Nephron progenitor cell (in vitro differentiated cells): ENCODE results near the gene ANKFY1.

Experiments used
- DNase-seq: peaks from one replicate; pipeline ENCODE4 v3.0.0; 2021
- H3K27ac Mint-ChIP-seq: 2 replicates; pipeline ENCODE4 v1.8.0; 2021; ENCODE audit warnings: mild to moderate bottlenecking, moderate library complexity, mixed read lengths
- H3K27me3 Mint-ChIP-seq: 2 replicates; pipeline ENCODE4 v1.8.0; 2021; ENCODE audit warnings: mild to moderate bottlenecking, low read depth, mixed read lengths; ENCODE audit not compliant: poor library complexity
- H3K36me3 Mint-ChIP-seq: 2 replicates; pipeline ENCODE4 v1.8.0; 2021; ENCODE audit warnings: low read depth, mixed read lengths
- H3K4me1 Mint-ChIP-seq: 2 replicates; pipeline ENCODE4 v1.8.0; 2021; ENCODE audit warnings: mixed read lengths
- H3K4me3 Mint-ChIP-seq: 2 replicates; pipeline ENCODE4 v1.8.0; 2021; ENCODE audit warnings: mild to moderate bottlenecking, moderate library complexity, mixed read lengths
- H3K9me3 Mint-ChIP-seq: 2 replicates; pipeline ENCODE4 v1.8.0; 2021; ENCODE audit warnings: mild to moderate bottlenecking, moderate library complexity, mixed read lengths
- TF ChIP-seq, protein P1 (sequence below): fragments of 200-600 bp; sonication (generic); IDR thresholded peaks from 2 replicates; pipeline ENCODE4 v1.5.0; 2021; ENCODE audit warnings: antibody characterized with exemption

Gene ANKFY1

DNA sequence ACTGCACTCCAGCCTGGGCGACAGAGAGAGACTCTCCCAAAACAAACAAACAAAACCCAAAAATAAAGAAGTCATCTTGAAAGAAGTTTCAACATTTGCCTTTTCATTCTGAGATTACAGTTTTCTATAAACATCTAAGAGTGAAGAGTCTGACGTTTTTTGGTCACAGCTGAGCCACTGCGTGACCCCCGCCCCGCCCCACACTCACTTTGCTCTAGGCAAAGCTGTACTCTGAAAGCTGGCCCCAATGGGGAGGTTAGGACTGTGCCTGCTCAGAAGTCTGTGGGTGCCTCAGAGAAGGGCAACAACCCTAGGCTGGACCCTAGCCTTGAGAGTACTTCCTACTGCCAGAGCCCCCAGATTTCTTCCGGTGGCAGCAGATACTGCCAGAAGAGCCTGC lies 101.5 kb downstream of the ANKFY1 start:
- no peak for DNase-seq
- H3K27me3 Mint-ChIP-seq = no peaks in the 10 kb centered on the region
- TF ChIP-seq, protein P1, sequence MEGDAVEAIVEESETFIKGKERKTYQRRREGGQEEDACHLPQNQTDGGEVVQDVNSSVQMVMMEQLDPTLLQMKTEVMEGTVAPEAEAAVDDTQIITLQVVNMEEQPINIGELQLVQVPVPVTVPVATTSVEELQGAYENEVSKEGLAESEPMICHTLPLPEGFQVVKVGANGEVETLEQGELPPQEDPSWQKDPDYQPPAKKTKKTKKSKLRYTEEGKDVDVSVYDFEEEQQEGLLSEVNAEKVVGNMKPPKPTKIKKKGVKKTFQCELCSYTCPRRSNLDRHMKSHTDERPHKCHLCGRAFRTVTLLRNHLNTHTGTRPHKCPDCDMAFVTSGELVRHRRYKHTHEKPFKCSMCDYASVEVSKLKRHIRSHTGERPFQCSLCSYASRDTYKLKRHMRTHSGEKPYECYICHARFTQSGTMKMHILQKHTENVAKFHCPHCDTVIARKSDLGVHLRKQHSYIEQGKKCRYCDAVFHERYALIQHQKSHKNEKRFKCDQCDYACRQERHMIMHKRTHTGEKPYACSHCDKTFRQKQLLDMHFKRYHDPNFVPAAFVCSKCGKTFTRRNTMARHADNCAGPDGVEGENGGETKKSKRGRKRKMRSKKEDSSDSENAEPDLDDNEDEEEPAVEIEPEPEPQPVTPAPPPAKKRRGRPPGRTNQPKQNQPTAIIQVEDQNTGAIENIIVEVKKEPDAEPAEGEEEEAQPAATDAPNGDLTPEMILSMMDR = no peak
- H3K4me1 Mint-ChIP-seq = peaks cover 44% of the 10 kb centered on the region
- H3K4me3 Mint-ChIP-seq = no peak overlapping the region
- no peaks in the 10 kb centered on the region for H3K9me3 Mint-ChIP-seq
- H3K27ac Mint-ChIP-seq = peak overlapping the region; percentile 97
- peaks cover 28% of the 10 kb centered on the region for H3K36me3 Mint-ChIP-seq

GRCh38 chr17:4161967-4162305 lies 101.8 kb downstream of the ANKFY1 start:
- no peak overlapping the region for H3K4me3 Mint-ChIP-seq
- no peak for DNase-seq
- peaks cover 25% of the 10 kb centered on the region for H3K36me3 Mint-ChIP-seq
- TF ChIP-seq, protein P1 = no peak
- no peaks in the 10 kb centered on the region for H3K9me3 Mint-ChIP-seq
- no peaks in the 10 kb centered on the region for H3K27me3 Mint-ChIP-seq
- H3K4me1 Mint-ChIP-seq = peaks cover 40% of the 10 kb centered on the region
- peak overlapping the region; percentile 52 for H3K27ac Mint-ChIP-seq

DNA sequence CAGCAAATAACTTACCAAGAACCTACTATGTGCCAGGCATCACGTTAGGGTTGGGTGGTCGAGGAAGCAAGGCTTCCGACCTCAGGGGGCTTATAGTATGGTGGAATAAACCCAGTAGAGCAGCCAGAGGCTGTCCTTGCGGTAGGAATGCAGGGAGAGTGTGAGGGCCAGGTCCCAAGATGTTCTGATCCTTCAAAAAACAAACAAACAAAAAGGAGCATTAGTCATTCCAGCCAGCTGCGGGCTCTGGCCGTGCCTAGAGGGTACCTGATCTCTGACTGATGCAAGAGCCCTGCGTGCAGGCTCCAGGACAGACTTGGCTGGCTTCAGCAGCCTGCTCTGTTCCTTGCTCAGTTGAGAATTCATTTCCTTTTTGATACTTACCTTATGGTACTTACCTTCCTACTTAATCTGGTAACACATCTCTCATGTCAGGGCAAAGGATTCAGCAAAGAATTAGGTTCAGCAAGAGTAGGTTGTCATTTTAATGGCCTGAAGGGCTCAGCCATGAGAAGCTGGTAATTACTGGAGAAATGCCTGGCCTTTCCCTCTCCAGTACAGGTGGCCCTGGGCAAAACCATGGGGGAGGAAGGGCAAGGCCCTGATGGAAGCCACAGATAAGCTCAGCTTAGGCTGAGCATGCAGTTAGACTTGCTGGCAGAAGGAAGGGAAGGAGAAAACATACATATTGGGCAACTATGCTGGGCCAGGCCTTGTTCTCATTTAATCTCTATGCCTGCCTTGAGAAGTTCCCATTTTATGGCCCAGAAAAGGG lies 102.4 kb downstream of the ANKFY1 start:
- TF ChIP-seq, protein P1 = no peak
- H3K27me3 Mint-ChIP-seq = no peaks in the 10 kb centered on the region
- no peaks in the 10 kb centered on the region for H3K9me3 Mint-ChIP-seq
- H3K4me3 Mint-ChIP-seq = no peak overlapping the region
- no peak for DNase-seq
- peak overlapping the region; percentile 52 for H3K27ac Mint-ChIP-seq
- peaks cover 19% of the 10 kb centered on the region for H3K36me3 Mint-ChIP-seq
- H3K4me1 Mint-ChIP-seq = peaks cover 38% of the 10 kb centered on the region

DNA sequence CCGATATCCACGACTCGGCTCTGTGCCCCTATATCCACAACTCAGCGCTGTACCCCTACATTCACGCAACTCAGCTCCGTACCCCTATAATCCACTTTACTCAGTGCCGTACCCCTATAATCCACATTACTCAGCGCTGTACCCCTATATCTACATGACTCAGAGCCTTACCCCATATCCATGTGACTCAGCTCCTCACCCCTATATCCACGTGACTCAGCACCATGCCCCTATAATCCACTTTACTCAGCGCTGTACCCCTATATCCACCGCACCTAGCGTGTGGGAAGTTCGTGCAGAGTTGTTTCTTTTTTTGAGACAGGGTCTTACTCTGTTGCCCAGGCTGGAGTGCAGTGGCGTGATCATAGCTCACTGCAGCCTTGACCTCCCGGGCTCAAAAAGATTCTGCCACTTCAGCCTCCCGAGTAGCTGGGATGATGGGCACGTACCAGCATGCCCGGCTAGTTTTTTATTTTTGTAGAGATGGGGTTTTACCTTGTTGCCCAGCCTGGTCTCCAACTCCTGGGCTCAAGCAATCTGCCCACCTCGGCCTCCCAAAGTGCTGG lies 103.4 kb downstream of the ANKFY1 start:
- Mint-ChIP-seq H3K27me3 (no peaks in the 10 kb centered on the region), H3K36me3 (peaks cover 10% of the 10 kb centered on the region), H3K4me3 (no peak overlapping the region), H3K4me1 (peaks cover 38% of the 10 kb centered on the region), H3K9me3 (no peaks in the 10 kb centered on the region), H3K27ac (peak overlapping the region; percentile 52)
- DNase-seq = no peak
- TF ChIP-seq, protein P1 = no peak

DNA sequence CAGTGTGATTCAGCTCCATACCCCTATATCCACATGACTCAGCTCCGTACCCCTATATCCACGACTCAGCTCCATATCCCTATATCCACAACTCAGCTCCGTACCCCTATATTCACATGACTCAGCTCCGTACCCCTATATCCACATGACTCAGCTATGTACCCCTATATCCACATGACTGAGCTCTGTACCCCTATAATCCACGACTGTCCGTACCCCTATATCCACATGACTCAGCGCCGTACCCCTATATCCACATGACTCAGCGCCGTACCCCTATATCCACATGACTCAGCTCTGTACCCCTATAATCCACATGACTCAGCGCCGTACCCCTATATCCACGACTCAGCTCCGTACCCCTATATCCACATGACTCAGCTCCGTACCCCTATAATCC lies 104.0 kb downstream of the ANKFY1 start:
- Mint-ChIP-seq H3K27me3 (no peaks in the 10 kb centered on the region), H3K36me3 (peaks cover 5% of the 10 kb centered on the region), H3K4me3 (no peak overlapping the region), H3K9me3 (no peaks in the 10 kb centered on the region), H3K4me1 (peaks cover 42% of the 10 kb centered on the region), H3K27ac (no peak overlapping the region)
- DNase-seq = no peak
- TF ChIP-seq, protein P1 = no peak
